ENCODE measurements around the gene PDE12. TPM values are rescaled to one million over a fixed set of nuclear protein-coding genes. Genes with fewer than 3 reads are reported as not detected.
"Not testable (repeated sequence)": the region's sequence is repeated elsewhere in the genome, so short reads cannot be mapped to it uniquely, and the experiment has no call there.

Gene PDE12
- polyA plus RNA-seq, 1 donor = 14.3 TPM

DNA sequence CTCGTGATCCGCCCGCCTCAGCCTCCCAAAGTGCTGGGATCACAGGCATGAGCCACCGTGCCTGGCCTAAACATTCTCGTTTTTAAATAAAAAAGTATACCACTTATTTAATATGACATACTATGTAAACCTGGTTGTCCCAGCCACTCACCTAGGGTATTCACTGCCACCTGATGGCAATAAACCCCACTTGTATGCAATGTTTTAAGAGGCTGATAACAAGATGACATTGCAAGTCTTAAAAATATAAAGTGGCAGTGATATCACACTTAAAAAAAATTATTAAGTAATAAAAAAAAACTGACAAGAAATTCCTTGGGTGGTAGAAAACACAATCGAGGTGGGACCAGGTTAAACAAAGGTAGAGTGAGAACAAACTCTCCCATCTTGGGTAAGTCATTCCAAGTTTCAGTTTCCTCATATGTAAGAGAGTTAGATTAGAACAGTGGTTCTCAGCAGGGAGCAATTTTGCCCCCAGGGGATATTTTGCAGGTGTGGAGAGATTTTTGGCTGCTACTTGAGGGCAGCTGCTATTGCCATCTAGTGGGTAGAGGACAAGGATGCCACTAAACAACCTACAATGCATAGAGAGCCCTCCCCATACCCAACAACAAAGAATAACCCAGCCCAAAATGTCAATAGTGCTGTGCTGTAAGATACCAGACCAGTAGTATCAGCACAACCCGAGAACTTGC is 26.5 kb downstream of the PDE12 start:
- no peak for DNase-seq

GRCh38 chr3:57583544-57583943 is 27.5 kb downstream of the PDE12 start:
- no peak for DNase-seq

DNA sequence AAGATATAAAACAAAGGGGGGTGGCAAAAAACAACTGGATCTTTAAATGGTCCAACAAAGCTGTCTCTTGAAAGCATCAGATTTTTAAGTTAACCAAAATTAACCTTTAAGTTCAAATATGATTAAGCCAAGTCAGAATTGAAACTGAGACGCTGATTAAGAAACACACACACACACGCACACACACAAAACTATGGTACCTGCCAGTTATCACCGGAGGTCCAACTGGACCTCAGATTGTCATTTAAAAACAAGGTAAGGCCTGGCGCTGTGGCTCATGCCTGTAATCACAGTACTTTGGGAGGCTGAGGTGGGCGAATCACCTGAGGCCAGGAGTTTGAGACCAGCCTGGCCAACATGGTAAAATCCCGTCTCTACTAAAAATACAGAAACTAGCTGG is 30.7 kb downstream of the PDE12 start:
- DNase-seq = no peak

GRCh38 chr3:57587905-57588304 is 31.8 kb downstream of the PDE12 start:
- DNase-seq = no peak

GRCh38 chr3:57592306-57592705 is 36.2 kb downstream of the PDE12 start:
- DNase-seq = no peak

DNA sequence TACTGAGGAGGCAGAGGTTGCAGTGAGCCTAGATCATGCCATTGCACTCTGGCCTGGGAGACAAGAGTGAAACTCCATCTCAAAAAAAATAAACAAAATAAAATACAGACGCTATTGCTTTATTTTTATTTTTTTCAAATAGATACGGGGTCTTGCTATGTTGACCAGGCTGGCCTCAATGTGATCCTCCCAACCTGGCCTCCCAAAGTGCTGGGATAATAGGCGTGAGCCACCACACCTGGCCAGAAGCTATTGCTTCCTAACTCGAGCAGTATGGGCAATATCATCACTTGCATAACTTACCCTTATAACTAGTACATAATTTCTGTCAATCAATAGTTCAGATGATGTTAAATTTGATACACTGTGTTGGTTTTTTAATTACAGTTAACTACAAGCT is 38.1 kb downstream of the PDE12 start:
- DNase-seq = no peak

DNA sequence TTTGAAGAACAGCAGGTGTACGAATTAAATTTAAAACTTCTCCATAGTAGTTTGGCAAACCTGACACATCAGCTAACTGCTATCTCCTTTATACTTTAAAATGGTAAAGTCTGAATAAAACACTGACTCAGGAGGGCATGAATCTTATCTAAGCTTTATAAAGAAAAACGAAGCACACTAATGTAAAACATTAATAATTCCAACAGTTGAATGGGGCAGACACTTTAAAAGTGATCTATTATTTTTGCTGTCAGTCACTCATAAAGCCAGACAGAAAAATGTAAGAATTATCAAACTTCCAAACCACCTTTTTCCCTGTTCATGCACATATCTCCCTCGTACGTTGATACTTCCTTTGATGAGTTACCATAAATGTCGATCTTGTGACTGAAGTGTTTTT is 38.5 kb downstream of the PDE12 start:
- DNase-seq = no peak

- peak; percentile 62 for DNase-seq
Observed at GRCh38 chr3:57596495-57597126, 40.5 kb downstream of the PDE12 start.

- peak; percentile 99 for DNase-seq
Observed at GRCh38 chr3:57597127-57597923, 41.3 kb downstream of the PDE12 start, which contains the start of gene ARF4. Gene ARF4 (minus strand): TSS chr3:57597344. CDS start chr3:57597140, 204 bp downstream.

DNA sequence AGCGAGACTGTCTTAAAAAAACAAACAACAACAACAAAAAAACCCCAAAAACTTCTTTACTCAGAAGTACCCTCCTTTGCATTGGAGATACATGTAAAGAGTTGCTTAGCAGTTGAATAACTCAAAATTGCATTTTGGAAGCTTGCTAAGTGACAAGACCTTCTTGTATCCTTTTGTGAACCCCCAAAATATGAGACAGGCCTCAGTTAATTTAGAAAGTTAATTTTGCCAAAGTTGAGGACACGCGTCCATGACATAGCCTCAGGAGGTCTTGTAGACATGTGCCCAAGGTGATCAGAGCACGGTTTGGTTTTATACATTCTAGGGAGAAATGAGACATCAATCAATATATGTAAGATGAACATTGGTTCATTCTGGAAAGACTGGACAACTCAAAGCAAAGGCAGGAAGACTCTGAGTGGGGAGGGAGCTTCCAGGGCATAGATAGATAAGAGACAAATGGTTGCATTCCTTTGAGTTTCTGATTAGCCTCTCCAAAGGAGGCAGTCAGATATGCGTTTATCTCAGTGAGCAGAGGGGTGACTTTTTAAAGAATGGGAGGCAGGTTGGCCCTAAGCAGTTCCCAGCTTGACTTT is 42.8 kb downstream of the PDE12 start:
- DNase-seq = no peak

DNA sequence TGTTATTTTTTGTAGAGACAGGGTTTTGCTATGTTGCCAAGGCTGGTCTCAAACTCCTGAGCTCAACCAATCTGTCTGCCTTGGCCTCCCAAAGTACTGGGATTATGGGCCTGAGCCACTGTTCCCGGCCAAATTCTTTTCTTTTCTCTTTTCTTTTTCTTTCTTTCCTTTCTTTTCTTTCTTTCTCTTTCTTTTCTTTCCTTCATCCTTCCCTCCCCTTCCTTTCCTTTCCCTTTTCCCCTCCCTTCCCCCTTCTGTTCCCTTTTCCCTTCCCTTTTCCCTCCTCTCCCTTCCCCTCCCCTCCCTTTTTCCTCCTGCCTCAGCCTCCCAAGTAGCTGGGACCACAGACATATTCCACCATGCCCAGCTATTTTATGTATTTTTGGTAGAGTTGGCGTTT is 44.1 kb downstream of the PDE12 start:
- DNase-seq = no peak

DNA sequence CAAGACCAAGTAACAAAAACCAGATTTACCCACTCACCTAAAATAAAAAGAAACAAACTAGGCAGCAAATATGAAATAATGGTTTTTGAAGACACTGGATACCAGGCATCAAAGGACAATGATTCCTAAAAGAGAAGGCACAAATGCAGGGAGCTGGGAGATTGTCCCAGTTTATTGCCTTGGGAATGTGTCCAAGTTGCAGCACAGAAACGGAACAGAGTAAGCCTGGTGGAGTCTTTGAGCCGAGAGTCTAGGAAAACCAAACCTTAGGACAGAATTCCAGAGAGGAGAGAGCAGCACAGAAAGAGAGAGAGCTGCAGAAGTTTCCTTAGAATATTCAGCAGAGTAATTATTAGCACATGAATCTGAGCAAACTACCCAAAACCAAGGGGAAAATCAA is 48.9 kb downstream of the PDE12 start:
- no peak for DNase-seq

DNA sequence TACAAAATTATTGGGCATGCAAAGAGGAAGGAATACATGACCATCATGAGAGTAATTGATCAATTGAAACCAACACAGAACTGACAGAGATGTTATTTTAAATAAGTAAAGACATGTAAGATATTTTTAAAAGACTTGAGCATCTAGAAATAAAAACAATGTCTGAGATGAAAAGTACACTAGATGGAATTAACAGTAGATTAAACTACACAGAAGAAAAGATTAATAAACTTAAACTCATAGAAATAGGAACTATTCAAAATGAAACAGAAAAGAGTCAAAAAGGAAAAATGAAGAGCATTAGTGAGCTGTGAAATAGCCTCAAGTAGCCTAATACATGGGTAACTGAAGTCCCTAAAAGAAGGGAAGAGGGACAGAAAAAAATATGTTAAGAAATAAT is 49.6 kb downstream of the PDE12 start:
- DNase-seq = no peak

DNA sequence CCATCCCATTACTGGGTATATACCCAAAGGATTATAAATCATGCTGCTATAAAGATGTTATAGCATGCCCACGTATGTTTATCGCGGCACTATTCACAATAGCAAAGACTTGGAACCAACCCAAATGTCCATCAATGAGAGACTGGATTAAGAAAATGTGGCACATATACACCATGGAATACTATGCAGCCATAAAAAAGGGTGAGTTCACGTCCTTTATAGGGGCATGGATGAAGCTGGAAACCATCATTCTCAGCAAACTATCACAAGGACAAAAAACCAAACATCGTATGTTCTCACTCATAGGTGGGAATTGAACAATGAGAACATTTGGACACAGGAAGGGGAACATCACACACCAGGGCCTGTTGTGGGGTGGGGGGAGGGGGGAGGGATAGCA is 55.8 kb downstream of the PDE12 start:
- DNase-seq = not testable (repeated sequence)

GRCh38 chr3:57616233-57616632 is 60.2 kb downstream of the PDE12 start:
- DNase-seq = no peak

Other genes starting within 250 kb of the PDE12 start
- gene DNAH12, start 11.9 kb upstream of the PDE12 start, polyA plus RNA-seq (ENCODE audit: insufficient read length) = 3.0 TPM
- gene ARF4, start 41.1 kb downstream of the PDE12 start, polyA plus RNA-seq (ENCODE audit: insufficient read length) = 240 TPM
- 41.0 TPM for gene DENND6A, start 136.8 kb downstream of the PDE12 start, polyA plus RNA-seq (ENCODE audit: insufficient read length)
- 59.4 TPM for gene SLMAP, start 200.0 kb downstream of the PDE12 start, polyA plus RNA-seq (ENCODE audit: insufficient read length)